HEK293T (cell line): ENCODE measurements around the gene PTPRO.

ENCODE experiments used
- CTCF ChIA-PET: fragments of 350-600 bp; formaldehyde crosslinking; extraction: SDS; loops from one replicate; lab custom pipeline; 2021; ENCODE audit warnings: antibody characterized with exemption, inconsistent platforms; lab: Yijun Ruan, JAX
- POLR2A ChIA-PET: fragments of 350-600 bp; formaldehyde crosslinking; extraction: SDS; loops from one replicate; lab custom pipeline; 2020; ENCODE audit warnings: antibody characterized with exemption, inconsistent platforms; lab: Yijun Ruan, JAX
- DNase-seq: peaks from one replicate; pipeline ENCODE4 v3.0.0; 2012; ENCODE audit warnings: mixed read lengths; ENCODE audit errors: extremely low spot score
- ARNT ChIP-seq: fragments of 450-650 bp; IDR thresholded peaks from 2 replicates; pipeline ENCODE4 v1.6.1; 2017; ENCODE audit warnings: mild to moderate bottlenecking
- BHLHE40 ChIP-seq: fragments of 450-650 bp; IDR thresholded peaks from 2 replicates; pipeline ENCODE4 v1.6.1; 2016; ENCODE audit warnings: mild to moderate bottlenecking, moderate library complexity, borderline replicate concordance
- CTBP1 ChIP-seq: fragments of 450-650 bp; IDR thresholded peaks from 2 replicates; pipeline ENCODE4 v1.6.1; 2016; ENCODE audit warnings: borderline replicate concordance
- ELF4 ChIP-seq: fragments of 450-650 bp; IDR thresholded peaks from 2 replicates; pipeline ENCODE4 v1.6.1; 2017; ENCODE audit warnings: antibody characterized with exemption
- FOXA1 ChIP-seq: fragments of 450-650 bp; IDR thresholded peaks from 2 replicates; pipeline ENCODE4 v1.6.1; 2016; ENCODE audit warnings: mild to moderate bottlenecking
- FOXK2 ChIP-seq: fragments of 450-650 bp; IDR thresholded peaks from 2 replicates; pipeline ENCODE4 v1.6.1; 2016; ENCODE audit warnings: mild to moderate bottlenecking
- FOXM1 ChIP-seq: fragments of 450-650 bp; IDR thresholded peaks from 2 replicates; pipeline ENCODE4 v1.6.1; 2017; ENCODE audit warnings: mild to moderate bottlenecking, borderline replicate concordance
- HDGF ChIP-seq: fragments of 450-650 bp; IDR thresholded peaks from 2 replicates; pipeline ENCODE4 v1.6.1; 2017; ENCODE audit warnings: antibody characterized with exemption, borderline replicate concordance
- L3MBTL2 ChIP-seq: fragments of 450-650 bp; conservative IDR thresholded peaks from 2 replicates; pipeline ENCODE4 v1.6.1; 2016; ENCODE audit warnings: mild to moderate bottlenecking
- LEF1 ChIP-seq: fragments of 450-650 bp; IDR thresholded peaks from 2 replicates; pipeline ENCODE4 v1.6.1; 2017; ENCODE audit warnings: mild to moderate bottlenecking, borderline replicate concordance
- NFRKB ChIP-seq: fragments of 450-650 bp; IDR thresholded peaks from 2 replicates; pipeline ENCODE4 v1.6.1; 2016; ENCODE audit warnings: mild to moderate bottlenecking, moderate library complexity
- PKNOX1 ChIP-seq: fragments of 450-650 bp; IDR thresholded peaks from 2 replicates; pipeline ENCODE4 v1.6.1; 2016
- SP1 ChIP-seq: fragments of 450-650 bp; IDR thresholded peaks from 2 replicates; pipeline ENCODE4 v1.6.1; 2017
- SUZ12 ChIP-seq: fragments of 450-650 bp; IDR thresholded peaks from 2 replicates; pipeline ENCODE4 v1.6.1; 2016; ENCODE audit warnings: mild to moderate bottlenecking
- TARDBP ChIP-seq: fragments of 450-650 bp; IDR thresholded peaks from 2 replicates; pipeline ENCODE4 v1.6.1; 2016
- ZNF384 ChIP-seq: fragments of 450-650 bp; IDR thresholded peaks from 2 replicates; pipeline ENCODE4 v1.6.1; 2016

Gene PTPRO

GRCh38 chr12:15528666-15529065 is 206.4 kb downstream of the PTPRO start:
- ChIA-PET POLR2A (no interaction called here), CTCF (interaction anchor here (0.6 to 0.7 kb wide), 2 partner anchors 514 to 717 kb away, joined by 4 to 6 read pairs; no protein-coding TSS in a partner anchor)
- TF ChIP-seq HDGF (no peak), BHLHE40 (no peak), SP1 (no peak), NFRKB (no peak), SUZ12 (no peak), FOXA1 (no peak), LEF1 (no peak), ARNT (no peak), FOXK2 (no peak), L3MBTL2 (no peak), TARDBP (no peak), ELF4 (no peak), PKNOX1 (no peak)
- DNase-seq = no peak

GRCh38 chr12:15530361-15530760 is 208.1 kb downstream of the PTPRO start:
- CTCF ChIA-PET = interaction anchor here (3.0 kb wide), 1 partner anchor 55 kb away, joined by 44 read pairs; no protein-coding TSS in a partner anchor
- no peak for DNase-seq
- TF ChIP-seq L3MBTL2 = no peak
- TF ChIP-seq LEF1 = no peak
- no peak for TF ChIP-seq CTBP1
- no peak for TF ChIP-seq HDGF
- POLR2A ChIA-PET = no interaction called here

GRCh38 chr12:15532364-15532977 is 210.2 kb downstream of the PTPRO start:
- DNase-seq = peak; percentile 50
- TF ChIP-seq SP1 (no peak), NFRKB (no peak), FOXK2 (no peak), ELF4 (no peak)
- ChIA-PET CTCF (interaction anchor here (0.6 to 3.0 kb wide), 15 partner anchors 9 to 939 kb away, joined by 3 to 44 read pairs (median 3); partner anchors contain the start of gene RERG), POLR2A (no interaction called here)

GRCh38 chr12:15534322-15534721 is 212.0 kb downstream of the PTPRO start:
- TF ChIP-seq CTBP1 (no peak), ELF4 (no peak), FOXK2 (no peak), BHLHE40 (no peak)
- POLR2A ChIA-PET = no interaction called here
- CTCF ChIA-PET = interaction anchor here (0.6 to 2.3 kb wide), 5 partner anchors 28 to 336 kb away, joined by 3 to 21 read pairs (median 4); no protein-coding TSS in a partner anchor
- DNase-seq = no peak

- CTCF ChIA-PET = interaction anchor here (0.6 to 2.3 kb wide), 6 partner anchors 27 to 322 kb away, joined by 3 to 21 read pairs (median 4); no protein-coding TSS in a partner anchor
- DNase-seq = no peak
These were observed 212.6 kb downstream of the PTPRO start for GRCh38 chr12:15534874-15535273.

GRCh38 chr12:15535352-15535781 is 213.1 kb downstream of the PTPRO start:
- POLR2A ChIA-PET = interaction anchor here (1.4 kb wide), 1 partner anchor 49 kb away, joined by 4 read pairs; no protein-coding TSS in a partner anchor
- no peak for DNase-seq
- CTCF ChIA-PET = interaction anchor here (0.6 to 2.3 kb wide), 4 partner anchors 28 to 55 kb away, joined by 3 to 21 read pairs (median 4); no protein-coding TSS in a partner anchor
- TF ChIP-seq FOXM1 = no peak
- TF ChIP-seq SUZ12 = no peak
- no peak for TF ChIP-seq ZNF384
- no peak for TF ChIP-seq L3MBTL2
- TF ChIP-seq TARDBP = no peak
- TF ChIP-seq NFRKB = no peak
- no peak for TF ChIP-seq ELF4
- no peak for TF ChIP-seq CTBP1
- TF ChIP-seq PKNOX1 = no peak
- no peak for TF ChIP-seq FOXK2
- no peak for TF ChIP-seq HDGF
- TF ChIP-seq BHLHE40 = no peak
- TF ChIP-seq ARNT = no peak

More at GRCh38 chr12:15534874-15535273, 212.6 kb downstream of the PTPRO start:
- POLR2A ChIA-PET = interaction anchor here (1.4 kb wide), 1 partner anchor 50 kb away, joined by 4 read pairs; no protein-coding TSS in a partner anchor
- TF ChIP-seq BHLHE40 (no peak), TARDBP (no peak), L3MBTL2 (no peak), FOXK2 (no peak), ARNT (no peak), SUZ12 (no peak), SP1 (no peak), ELF4 (no peak), NFRKB (no peak), HDGF (no peak), LEF1 (no peak), ZNF384 (no peak), CTBP1 (no peak), FOXM1 (no peak), FOXA1 (no peak), PKNOX1 (no peak)
